CD4-positive, alpha-beta memory T cell (primary cell): Measurements from ENCODE around the gene ZNF2. TPM values are rescaled to one million over a fixed set of nuclear protein-coding genes. Genes with fewer than 3 reads are reported as not detected.

Experiments used
- CTCF ChIA-PET: fragments of 350-600 bp; sonication (Branson Sonifier 250); formaldehyde crosslinking; loops from one replicate; lab custom pipeline; 2021; ENCODE audit warnings: inconsistent platforms; ENCODE audit not compliant: partially characterized antibody; lab: Charles Lee
- POLR2A ChIA-PET: fragments of 350-600 bp; sonication (Branson Sonifier 250); formaldehyde crosslinking; loops from one replicate; lab custom pipeline; 2021; ENCODE audit not compliant: partially characterized antibody; lab: Charles Lee
- DNase-seq, 5 donors: peaks; one replicate each; pipeline versions ENCODE4 v3.0.0 to v3.0.0-alpha.2; 2020 to 2022; ENCODE audit warnings: mixed read lengths in 1 of 5
- H3K27ac ChIP-seq: one replicate; pipeline ENCODE4 v1.7.0; 2013; ENCODE audit warnings: low read depth, low read length
- H3K27me3 ChIP-seq: 2 replicates; pipeline ENCODE4 v1.7.0; 2013; ENCODE audit warnings: mild to moderate bottlenecking, low read length, moderate library complexity; ENCODE audit not compliant: insufficient read depth
- H3K36me3 ChIP-seq: 2 replicates; pipeline ENCODE4 v1.7.0; 2013; ENCODE audit warnings: mild to moderate bottlenecking, low read length, moderate library complexity; ENCODE audit not compliant: insufficient read depth
- H3K4me1 ChIP-seq: 2 replicates; pipeline ENCODE4 v1.7.0; 2013; ENCODE audit warnings: mild to moderate bottlenecking, low read length, moderate library complexity; ENCODE audit not compliant: insufficient read depth
- H3K4me3 ChIP-seq, 2 donors: one replicate each; pipeline ENCODE4 v1.7.0; 2013; ENCODE audit warnings: low read length in 2 of 2, mild to moderate bottlenecking in 1 of 2
- H3K9me3 ChIP-seq, 2 donors: one replicate each; pipeline ENCODE4 v1.7.0; 2013; ENCODE audit warnings: low read length in 2 of 2, control low read depth in 1 of 2; ENCODE audit not compliant: control insufficient read depth in 1 of 2
- H3K27ac Mint-ChIP-seq, 7 donors: one replicate each; pipeline ENCODE4 v1.8.0; 2020 to 2021; ENCODE audit warnings: mixed read lengths in 7 of 7, mild to moderate bottlenecking in 6 of 7, inconsistent platforms in 3 of 7, moderate library complexity in 3 of 7
- H3K27me3 Mint-ChIP-seq, 2 donors: one replicate each; pipeline ENCODE4 v1.8.0; 2020 to 2021; ENCODE audit warnings: mixed read lengths in 2 of 2
- H3K36me3 Mint-ChIP-seq, 2 donors: one replicate each; pipeline ENCODE4 v1.8.0; 2020 to 2021; ENCODE audit warnings: mixed read lengths in 2 of 2, inconsistent platforms in 1 of 2, mild to moderate bottlenecking in 1 of 2
- H3K4me1 Mint-ChIP-seq, 4 donors: one replicate each; pipeline ENCODE4 v1.8.0; 2020 to 2021; ENCODE audit warnings: mixed read lengths in 4 of 4, mild to moderate bottlenecking in 1 of 4
- H3K4me3 Mint-ChIP-seq, 8 donors: one replicate each; pipeline ENCODE4 v1.8.0; 2020 to 2021; ENCODE audit warnings: mixed read lengths in 8 of 8, mild to moderate bottlenecking in 7 of 8, moderate library complexity in 6 of 8, inconsistent platforms in 3 of 8
- H3K9me3 Mint-ChIP-seq, 8 donors: one replicate each; pipeline ENCODE4 v1.8.0; 2020 to 2021; ENCODE audit warnings: mixed read lengths in 8 of 8, mild to moderate bottlenecking in 5 of 8, inconsistent platforms in 3 of 8, moderate library complexity in 1 of 8
- intact Hi-C: fragments of 100-400 bp; cut with micrococcal nuclease; formaldehyde crosslinking; loops from one replicate; pipeline ENCODE4 v1.15.1; 2023
- polyA plus RNA-seq, 2 donors: library from polyadenylated mRNA; unstranded; fragments of 300-500 nt; fragmentation: Illumina TruSeq; gene quantifications; one replicate each; pipeline ENCODE4 v1.2.3, GENCODE V29; 2021
- total RNA-seq, 2 experiments: library from RNA; stranded (reverse); gene quantifications; one replicate each; pipeline ENCODE4 v1.2.3, GENCODE V29; 2021

Gene ZNF2
- total and polyA plus RNA-seq, 4 experiments from 2014 or later: 2.1 to 10.1 (median 6.3) TPM

DNA sequence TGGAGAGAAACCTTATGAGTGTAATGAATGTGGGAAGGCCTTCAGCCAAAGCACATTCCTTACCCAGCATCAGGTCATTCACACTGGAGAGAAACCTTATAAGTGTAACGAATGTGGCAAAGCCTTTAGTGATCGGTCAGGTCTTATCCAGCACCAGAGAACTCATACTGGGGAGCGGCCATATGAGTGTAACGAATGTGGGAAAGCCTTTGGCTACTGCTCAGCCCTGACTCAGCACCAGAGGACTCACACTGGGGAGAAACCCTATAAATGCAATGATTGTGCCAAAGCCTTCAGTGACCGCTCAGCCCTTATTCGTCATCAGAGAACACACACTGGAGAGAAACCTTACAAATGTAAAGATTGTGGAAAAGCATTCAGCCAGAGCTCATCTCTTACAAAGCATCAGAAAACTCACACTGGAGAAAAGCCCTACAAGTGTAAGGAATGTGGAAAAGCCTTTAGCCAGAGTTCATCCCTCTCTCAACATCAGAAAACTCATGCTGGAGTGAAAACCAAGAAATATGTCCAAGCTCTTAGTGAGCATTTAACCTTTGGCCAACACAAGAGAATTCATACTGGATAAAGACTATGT is 49.5 kb downstream of the ZNF2 start:
- Histone ChIP-seq H3K27me3 (no peaks in the 10 kb centered on the region), H3K9me3 (peaks cover 4 to 66% of the 10 kb centered on the region in 2 donors), H3K4me1 (no peaks in the 10 kb centered on the region), H3K36me3 (peaks cover 9% of the 10 kb centered on the region), H3K4me3 (no peak overlapping the region), H3K27ac (no peak overlapping the region)
- Mint-ChIP-seq H3K4me3 (no peak overlapping the region), H3K36me3 (peaks cover 88 to 93% of the 10 kb centered on the region in 2 donors), H3K4me1 (no peaks in the 10 kb centered on the region), H3K27ac (no peak overlapping the region), H3K9me3 (peaks cover 15 to 96% (median 93%) of the 10 kb centered on the region in 8 donors), H3K27me3 (no peaks in the 10 kb centered on the region)
- CTCF ChIA-PET: no interaction called here
- no peak for DNase-seq
- POLR2A ChIA-PET: no interaction called here
- intact Hi-C loops: no loop called here

DNA sequence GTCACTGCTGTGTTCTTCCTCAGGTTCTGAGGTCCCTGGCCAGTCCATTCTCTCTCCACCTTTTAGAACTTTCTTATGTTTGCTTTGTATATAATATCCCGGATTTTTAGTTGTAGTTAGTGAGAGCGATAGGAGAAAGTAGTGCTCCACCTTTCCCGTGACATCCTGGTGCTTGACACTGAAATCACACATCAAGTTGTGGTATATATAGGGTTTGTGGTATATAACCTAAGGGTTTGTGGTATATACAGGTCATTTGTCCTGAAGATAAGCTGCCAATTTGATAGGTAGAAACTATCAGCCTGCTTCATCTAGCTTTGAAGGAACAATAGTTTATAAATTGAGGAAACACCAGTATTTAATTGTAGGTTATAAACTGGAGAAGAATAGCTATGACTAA is 54.8 kb downstream of the ZNF2 start:
- peaks cover 67 to 74% of the 10 kb centered on the region in 2 donors for H3K36me3 Mint-ChIP-seq
- CTCF ChIA-PET: no interaction called here
- POLR2A ChIA-PET: no interaction called here

DNA sequence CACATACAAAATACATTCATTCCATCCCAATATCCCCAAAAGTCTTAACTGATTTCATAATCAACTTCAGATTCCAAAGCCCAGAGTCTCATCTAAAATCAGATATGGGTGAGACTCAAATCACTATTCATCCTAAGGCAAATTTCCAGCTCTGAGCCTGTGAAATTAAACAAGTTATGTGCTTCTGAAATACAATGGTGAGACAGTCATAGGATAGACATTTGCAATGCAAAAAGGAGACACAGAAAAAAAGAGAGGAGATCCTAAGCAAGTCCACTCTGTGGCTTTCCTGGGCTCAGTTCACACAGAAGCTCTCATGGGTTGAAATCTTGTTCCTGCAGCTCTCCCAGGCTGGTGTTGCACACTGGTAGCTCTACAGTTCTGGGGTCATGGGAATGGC is 60.0 kb downstream of the ZNF2 start:
- no peaks in the 10 kb centered on the region for H3K4me1 ChIP-seq
- no peak overlapping the region for H3K27ac ChIP-seq
- peaks cover 48 to 57% of the 10 kb centered on the region in 2 donors for H3K36me3 Mint-ChIP-seq
- no peaks in the 10 kb centered on the region for H3K27me3 ChIP-seq
- intact Hi-C loops: no loop called here
- no peaks in the 10 kb centered on the region for H3K36me3 ChIP-seq
- no peak overlapping the region for H3K4me3 ChIP-seq
- peaks cover 0 to 1% of the 10 kb centered on the region in 2 donors for H3K27me3 Mint-ChIP-seq
- POLR2A ChIA-PET: no interaction called here
- no peaks in the 10 kb centered on the region for H3K4me1 Mint-ChIP-seq
- peaks cover 0 to 88% (median 74%) of the 10 kb centered on the region in 8 donors for H3K9me3 Mint-ChIP-seq
- peaks cover 0 to 9% of the 10 kb centered on the region in 2 donors for H3K9me3 ChIP-seq
- no peak overlapping the region for H3K27ac Mint-ChIP-seq
- CTCF ChIA-PET: no interaction called here
- DNase-seq: no peak
- H3K4me3 Mint-ChIP-seq: no peak overlapping the region

More for the DNA sequence above, 54.8 kb downstream of the ZNF2 start:
- Mint-ChIP-seq H3K27ac (no peak overlapping the region), H3K4me1 (no peaks in the 10 kb centered on the region), H3K27me3 (no peaks in the 10 kb centered on the region), H3K4me3 (no peak overlapping the region), H3K9me3 (peaks cover 10 to 97% (median 87%) of the 10 kb centered on the region in 8 donors)
- no peak for DNase-seq
- no peaks in the 10 kb centered on the region for H3K36me3 ChIP-seq
- H3K27ac ChIP-seq: no peak overlapping the region
- no peak overlapping the region for H3K4me3 ChIP-seq
- no peaks in the 10 kb centered on the region for H3K4me1 ChIP-seq
- intact Hi-C loops: no loop called here
- H3K9me3 ChIP-seq: peaks cover 4 to 44% of the 10 kb centered on the region in 2 donors
- no peaks in the 10 kb centered on the region for H3K27me3 ChIP-seq

DNA sequence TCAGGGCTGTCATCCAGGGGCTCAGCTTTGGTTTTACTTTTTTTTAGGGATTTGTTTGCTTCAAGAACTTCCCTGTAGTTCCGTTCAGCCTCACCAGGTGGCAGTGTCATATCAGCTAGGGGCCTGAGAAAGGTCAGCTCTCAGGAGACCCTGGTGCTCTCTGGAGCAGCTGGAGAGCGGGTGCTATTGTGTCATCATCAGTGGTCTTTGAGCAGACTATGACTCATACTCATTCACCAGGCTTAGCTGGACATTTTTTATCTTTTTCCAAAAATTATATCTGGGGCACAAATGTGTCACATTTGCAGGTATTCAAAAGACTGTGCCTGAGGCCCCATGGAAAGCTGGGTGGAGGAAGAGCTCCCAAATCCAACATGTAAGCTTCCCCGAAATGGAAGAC is 66.1 kb downstream of the ZNF2 start:
- Histone ChIP-seq H3K27ac (no peak overlapping the region), H3K36me3 (no peaks in the 10 kb centered on the region), H3K9me3 (peaks cover 0 to 10% of the 10 kb centered on the region in 2 donors), H3K27me3 (no peaks in the 10 kb centered on the region), H3K4me3 (no peak overlapping the region), H3K4me1 (no peaks in the 10 kb centered on the region)
- Mint-ChIP-seq H3K36me3 (peaks cover 17 to 30% of the 10 kb centered on the region in 2 donors), H3K27me3 (peaks cover 1% of the 10 kb centered on the region in 2 donors), H3K4me1 (no peaks in the 10 kb centered on the region), H3K4me3 (no peak overlapping the region), H3K9me3 (peaks cover 2 to 81% (median 72%) of the 10 kb centered on the region in 8 donors), H3K27ac (no peak overlapping the region)
- DNase-seq: no peak
- ChIA-PET POLR2A (no interaction called here), CTCF (interaction anchor here (1.4 to 2.4 kb wide), 2 partner anchors 9 to 10 kb away, joined by 4 to 6 read pairs; no protein-coding TSS in a partner anchor)
- intact Hi-C loops: no loop called here

DNA sequence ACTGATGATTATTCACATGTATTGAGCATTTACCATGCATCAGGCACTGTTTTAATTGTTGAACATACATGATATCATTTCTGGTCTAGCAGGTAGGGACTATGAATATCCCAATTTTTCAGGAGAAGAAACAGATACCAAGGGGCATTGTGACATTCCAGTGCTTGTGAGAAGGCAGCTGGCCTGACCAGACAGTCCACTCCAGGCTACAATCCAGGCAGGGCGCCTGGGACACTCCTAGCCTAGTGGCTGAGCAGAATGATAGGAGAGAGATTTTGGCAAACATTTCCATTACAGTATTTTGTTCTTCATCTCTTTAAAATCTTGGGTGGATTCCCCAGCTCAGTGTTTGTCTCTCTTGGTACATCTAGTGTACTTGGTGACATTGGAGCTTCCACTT is 66.6 kb downstream of the ZNF2 start:
- no peak for DNase-seq
- Mint-ChIP-seq H3K9me3 (peaks cover 2 to 84% (median 73%) of the 10 kb centered on the region in 8 donors), H3K27me3 (peaks cover 0 to 1% of the 10 kb centered on the region in 2 donors), H3K27ac (no peak overlapping the region), H3K4me3 (no peak overlapping the region), H3K4me1 (no peaks in the 10 kb centered on the region), H3K36me3 (peaks cover 17 to 30% of the 10 kb centered on the region in 2 donors)
- ChIA-PET POLR2A (no interaction called here), CTCF (interaction anchor here (1.4 to 2.4 kb wide), 2 partner anchors 10 kb away, joined by 4 to 6 read pairs; no protein-coding TSS in a partner anchor)
- H3K27me3 ChIP-seq: no peaks in the 10 kb centered on the region
- H3K27ac ChIP-seq: no peak overlapping the region
- intact Hi-C loops: no loop called here
- H3K4me3 ChIP-seq: no peak overlapping the region
- peaks cover 0 to 10% of the 10 kb centered on the region in 2 donors for H3K9me3 ChIP-seq
- H3K36me3 ChIP-seq: no peaks in the 10 kb centered on the region
- H3K4me1 ChIP-seq: no peaks in the 10 kb centered on the region

Other genes starting within 250 kb of the ZNF2 start
- 100 to 1,000 TPM; 108 to 113 TPM for gene MAL, start 140.1 kb upstream of the ZNF2 start, total RNA-seq
- gene MAL, start 140.1 kb upstream of the ZNF2 start, polyA plus RNA-seq: 100 to 1,000 TPM; 271 to 274 TPM
- 10 to 100 TPM; 66.0 to 70.6 TPM for gene MRPS5, start 44.0 kb upstream of the ZNF2 start, total RNA-seq
- 10 to 100 TPM; 43.4 to 51.1 TPM for gene MRPS5, start 44.0 kb upstream of the ZNF2 start, polyA plus RNA-seq
- 10 to 100 TPM; 35.2 to 37.1 TPM for gene ZNF514, start 6.0 kb upstream of the ZNF2 start, total RNA-seq
- 10 to 100 TPM in 1 of 2 donors, 1 to 10 TPM in 1; 7.3 to 11.2 TPM for gene ZNF514, start 6.0 kb upstream of the ZNF2 start, polyA plus RNA-seq
- 1 to 10 TPM; 4.7 to 5.9 TPM for gene ZNF892, start 41.7 kb downstream of the ZNF2 start, total RNA-seq
- gene ZNF892, start 41.7 kb downstream of the ZNF2 start, polyA plus RNA-seq: under 1 TPM in 1 of 2 donors, not detected in 1; 0.61 TPM
- gene PROM2, start 108.6 kb downstream of the ZNF2 start, total RNA-seq: 1 to 10 TPM in 1 of 2 experiments, under 1 TPM in 1; 0.87 to 1.1 TPM
- not detected for gene PROM2, start 108.6 kb downstream of the ZNF2 start, polyA plus RNA-seq
- not detected for gene KCNIP3, start 131.5 kb downstream of the ZNF2 start, total RNA-seq
- not detected for gene KCNIP3, start 131.5 kb downstream of the ZNF2 start, polyA plus RNA-seq
- 10 to 100 TPM; 30.7 to 33.9 TPM for gene FAHD2A, start 236.9 kb downstream of the ZNF2 start, total RNA-seq
- gene FAHD2A, start 236.9 kb downstream of the ZNF2 start, polyA plus RNA-seq: 10 to 100 TPM; 16.7 to 16.9 TPM